HepG2 (cell line): ENCODE measurements around the gene YWHAB. TPM values are rescaled to one million over a fixed set of nuclear protein-coding genes. Genes with fewer than 3 reads are reported as not detected.

Source experiments
- ATAC-seq: fragments of 200-7000 bp; cut with Tn5 transposase; 3 replicates; pipeline ENCODE4 v1.9.1; 2020; ENCODE audit warnings: mild to moderate bottlenecking, moderate library complexity
- BruUV-seq: library from RNA; stranded (reverse); fragments of 400-500 nt; replicated peaks from 2 replicates; lab custom pipeline; 2021; lab: Mats Ljungman, UMichigan
- CTCF ChIA-PET: fragments of 300-600 bp; formaldehyde crosslinking; extraction: SDS; loops from one replicate; lab custom pipeline; 2021; ENCODE audit warnings: low total read pairs, inconsistent platforms, low intra/inter-chr PET ratio; lab: Yijun Ruan, JAX
- POLR2A ChIA-PET: fragments of 350-600 bp; sonication (Branson Sonifier 250); formaldehyde crosslinking; loops from one replicate; lab custom pipeline; 2020; ENCODE audit warnings: antibody characterized with exemption, inconsistent platforms; lab: Yijun Ruan, JAX
- DNase-seq: peaks from one replicate; pipeline ENCODE4 v3.0.0-alpha.2; 2015; ENCODE audit warnings: low spot score
- FAIRE-seq: peaks from 3 replicates; lab custom pipeline; 2011; peaks lifted over from hg19 to GRCh38; lab: Jason Lieb, UNC
- H2AFZ ChIP-seq: one replicate; pipeline ENCODE4 v1.6.1; 2011; ENCODE audit warnings: low read length, inconsistent platforms
- H3K27ac ChIP-seq: fragments of 300-600 bp; 3 replicates; pipeline ENCODE4 v1.8.0; 2011; ENCODE audit warnings: mixed run types, mild to moderate bottlenecking, mixed read lengths, low read length, inconsistent platforms; ENCODE audit not compliant: insufficient read depth; ENCODE audit errors: extremely low read length
- H3K27me3 ChIP-seq, 2 experiments: fragments of 200-600 bp in 1 of 2; 2 replicates in 1 of 2; 3 replicates in 1 of 2; pipeline versions ENCODE4 v1.6.0 to v1.8.0; 2011; ENCODE audit warnings: low read length in 2 of 2, mild to moderate bottlenecking in 2 of 2, moderate library complexity in 2 of 2, inconsistent platforms in 1 of 2; ENCODE audit not compliant: insufficient read depth in 2 of 2, control insufficient read depth in 1 of 2
- H3K36me3 ChIP-seq, 2 experiments: fragments of 200-600 bp in 1 of 2; replicated peaks in 1 of 2; 2 replicates in 1 of 2; 3 replicates in 1 of 2; pipeline versions ENCODE4 v1.5.1 to v1.8.0; 2011; ENCODE audit warnings: low read length in 2 of 2, inconsistent platforms in 1 of 2; ENCODE audit not compliant: insufficient read depth in 2 of 2, control insufficient read depth in 1 of 2
- H3K4me1 ChIP-seq: 2 replicates; pipeline ENCODE4 v1.5.1; 2012; ENCODE audit warnings: low read length, inconsistent platforms; ENCODE audit not compliant: insufficient read depth
- H3K4me2 ChIP-seq: 2 replicates; pipeline ENCODE4 v1.6.0; 2011; ENCODE audit warnings: low read depth, low read length, inconsistent platforms
- H3K4me3 ChIP-seq, 3 experiments: fragments of 200-600 bp in 1 of 3; sonication (generic), shearing (Covaris generic) in 1 of 3; replicated peaks in 1 of 3; 2 replicates each; pipeline ENCODE4 v1.5.1; 2011 to 2016; ENCODE audit warnings: low read length in 3 of 3, inconsistent platforms in 2 of 3, low read depth in 2 of 3, mild to moderate bottlenecking in 2 of 3, control low read depth in 1 of 3, mixed read lengths in 1 of 3; ENCODE audit not compliant: insufficient read depth in 1 of 3
- H3K79me2 ChIP-seq: one replicate; pipeline ENCODE4 v1.6.1; 2011; ENCODE audit warnings: low read length, inconsistent platforms; ENCODE audit not compliant: insufficient read depth
- H3K9ac ChIP-seq: 2 replicates; pipeline ENCODE4 v1.6.0; 2011; ENCODE audit warnings: mild to moderate bottlenecking, low read depth, low read length, inconsistent platforms; ENCODE audit not compliant: insufficient read depth
- H3K9me3 ChIP-seq: 2 replicates; pipeline ENCODE4 v1.5.1; 2012; ENCODE audit warnings: mild to moderate bottlenecking, low read length
- H4K20me1 ChIP-seq: 2 replicates; pipeline ENCODE4 v1.6.0; 2011; ENCODE audit warnings: inconsistent platforms, mild to moderate bottlenecking, low read length, moderate library complexity; ENCODE audit not compliant: insufficient read depth
- ETV5 ChIP-seq: IDR thresholded peaks from 2 replicates; pipeline ENCODE4 v1.6.1; 2018; ENCODE audit warnings: missing biosample characterization, missing genetic modification reagents, inconsistent platforms, borderline replicate concordance
- HES4 ChIP-seq: sonication (generic); formaldehyde crosslinking; IDR thresholded peaks from 2 replicates; pipeline ENCODE4 v1.9.0; 2021; ENCODE audit warnings: mild to moderate bottlenecking, missing genetic modification reagents, borderline replicate concordance
- IKZF4 ChIP-seq: sonication (generic); formaldehyde crosslinking; IDR thresholded peaks from 2 replicates; pipeline ENCODE4 v1.5.1; 2020; ENCODE audit warnings: borderline replicate concordance, mild to moderate bottlenecking, low read depth, missing genetic modification reagents; ENCODE audit errors: not compliant biosample characterization
- IRX3 ChIP-seq: sonication (generic); formaldehyde crosslinking; IDR thresholded peaks from 2 replicates; pipeline ENCODE4 v1.8.1; 2023; ENCODE audit warnings: mild to moderate bottlenecking, low read depth, missing genetic modification reagents, borderline replicate concordance
- POLR2A ChIP-seq, 2 experiments: IDR thresholded peaks; 2 replicates each; pipeline ENCODE4 v1.6.1; 2011; ENCODE audit warnings: low read depth in 2 of 2, low read length in 2 of 2, mild to moderate bottlenecking in 1 of 2, moderate library complexity in 1 of 2; ENCODE audit not compliant: insufficient read depth in 1 of 2
- POLR2G ChIP-seq: fragments of 200-400 bp; formaldehyde crosslinking; IDR thresholded peaks from 2 replicates; pipeline ENCODE4 v1.6.1; 2018; ENCODE audit warnings: mild to moderate bottlenecking, low read depth, low read length, moderate library complexity
- RBFOX2 ChIP-seq: fragments of 200-400 bp; formaldehyde crosslinking; IDR thresholded peaks from 2 replicates; pipeline ENCODE4 v1.6.1; 2017; ENCODE audit warnings: low read depth, mild to moderate bottlenecking, low read length
- RBM22 ChIP-seq: fragments of 200-400 bp; formaldehyde crosslinking; optimal IDR thresholded peaks from 2 replicates; pipeline ENCODE3; 2017; ENCODE audit warnings: mild to moderate bottlenecking, low read length, moderate library complexity
- RCOR2 ChIP-seq: IDR thresholded peaks from 2 replicates; pipeline ENCODE4 v1.6.1; 2016; ENCODE audit warnings: missing biosample characterization, missing genetic modification reagents
- SP140L ChIP-seq: sonication (generic); formaldehyde crosslinking; IDR thresholded peaks from 2 replicates; pipeline ENCODE4 v1.4.0; 2020; ENCODE audit warnings: missing genetic modification reagents, borderline replicate concordance
- SRSF1 ChIP-seq: fragments of 200-400 bp; formaldehyde crosslinking; optimal IDR thresholded peaks from 2 replicates; pipeline ENCODE3; 2017; ENCODE audit warnings: mild to moderate bottlenecking, low read depth, low read length, moderate library complexity
- TAF15 ChIP-seq: fragments of 200-400 bp; formaldehyde crosslinking; IDR thresholded peaks from one replicate; pipeline ENCODE4 v1.6.1; 2018; ENCODE audit warnings: mild to moderate bottlenecking, low read depth, low read length; ENCODE audit not compliant: poor library complexity, severe bottlenecking
- TEAD3 ChIP-seq: optimal IDR thresholded peaks from 2 replicates; pipeline ENCODE3; 2016; ENCODE audit warnings: borderline replicate concordance
- ZNF274 ChIP-seq: sonication (generic); formaldehyde crosslinking; IDR thresholded peaks from 2 replicates; pipeline ENCODE4 v1.5.1; 2020; ENCODE audit warnings: mild to moderate bottlenecking, missing genetic modification reagents
- ZNF749 ChIP-seq: sonication (generic); formaldehyde crosslinking; IDR thresholded peaks from 2 replicates; pipeline ENCODE4 v1.8.0; 2022; ENCODE audit warnings: mild to moderate bottlenecking, missing genetic modification reagents, moderate library complexity, borderline replicate concordance
- WGBS: methylation state at CpG from one replicate; pipeline ENCODE4 v1.1.6; 2017; ENCODE audit warnings: low lambda C conversion rate; 5-methylcytosine and 5-hydroxymethylcytosine counted together
- in situ Hi-C: cut with HindIII; loops from 2 replicates; pipeline ENCODE4 v1.10.0; 2017; ENCODE audit warnings: low pct_unique_long_range_greater_than_20kb; ENCODE audit not compliant: extremely low pct_ligation_motif_present
- intact Hi-C: fragments of 100-400 bp; cut with micrococcal nuclease; formaldehyde crosslinking; loops from one replicate; pipeline ENCODE4 v1.10.0; 2022; ENCODE audit not compliant: unreplicated experiment
- polyA plus RNA-seq, 8 experiments: library from polyadenylated mRNA; depleted of rRNA in 3 of 8; stranded (reverse) in 7 of 8; unstranded in 1 of 8; fragments of >200 nt; fragmentation: Illumina TruSeq in 4 of 8; extraction: Trizol in 4 of 8; gene quantifications; 2 replicates each; pipeline versions ENCODE4 v1.2.1 to v1.2.3, GENCODE V29; 2011 to 2016; ENCODE audit warnings: low read depth in 4 of 8, missing spikeins in 1 of 8, mixed read lengths in 1 of 8; ENCODE audit not compliant: insufficient read depth in 1 of 8
- total RNA-seq, 5 experiments: library from RNA; depleted of rRNA; stranded (reverse); fragments of >200 nt; fragmentation: Illumina TruSeq; extraction: Trizol; gene quantifications; 2 replicates each; pipeline ENCODE4 v1.2.3, GENCODE V29; 2016; ENCODE audit warnings: low read depth in 1 of 5
- TF ChIP-seq, protein P1 (sequence below): conservative IDR thresholded peaks from 2 replicates; pipeline ENCODE4 v1.6.1; 2018; ENCODE audit warnings: missing genetic modification reagents

The YWHAB gene
- total and polyA plus RNA-seq, 2 of the 13 experiments (the other 11 are each of a cell fraction or from before 2014, with no cell fraction given) = 77.2 to 121 TPM

DNA sequence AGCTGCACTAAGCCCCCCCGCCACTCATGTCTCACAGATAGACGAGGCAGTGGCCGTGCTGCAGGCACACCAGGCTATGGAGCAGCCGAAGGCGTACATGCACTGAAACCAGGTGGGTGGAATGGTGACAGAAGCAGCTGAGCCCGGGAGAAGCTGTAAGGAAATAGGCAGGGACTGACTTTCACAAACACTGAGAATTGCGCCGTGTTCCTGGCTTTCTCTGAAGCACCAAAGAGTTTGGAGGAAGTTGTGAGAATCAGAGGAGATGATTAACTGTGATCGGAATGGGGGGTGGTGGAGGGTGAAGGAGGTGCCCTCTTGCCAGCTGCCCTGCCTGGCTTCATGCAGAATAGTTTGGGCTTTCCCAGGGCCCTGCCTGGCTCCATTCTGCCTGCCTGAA, 53.1 kb downstream of the YWHAB start:
- Histone ChIP-seq H3K9ac (no peak overlapping the region), H3K4me2 (no peak overlapping the region), H3K79me2 (no peaks in the 10 kb centered on the region), H3K36me3 (peaks cover 51 to 90% of the 10 kb centered on the region in 2 experiments), H3K9me3 (no peaks in the 10 kb centered on the region), H4K20me1 (no peaks in the 10 kb centered on the region), H2AFZ (no peak overlapping the region), H3K4me3 (no peak overlapping the region), H3K4me1 (peaks cover 10% of the 10 kb centered on the region), H3K27me3 (no peaks in the 10 kb centered on the region), H3K27ac (no peak overlapping the region)
- ChIA-PET POLR2A (interaction anchor here (1.2 kb wide), 1 partner anchor 11 kb away, joined by 3 read pairs; no protein-coding TSS in a partner anchor), CTCF (no interaction called here)
- 97% methylated on average over 9 of the region's 9 CpGs for WGBS
- DNase-seq (no peak), FAIRE-seq (no peak), ATAC-seq (no peak)
- in situ Hi-C loops (no loop called here), intact Hi-C loops (no loop called here)
- BruUV-seq = no TSS peak
- 0 out of 2 replicates have a peak, but pooled peaks have one; percentile 26 for TF ChIP-seq ZNF274 (CRISPR knock-in tag)
- TF ChIP-seq ZNF749 (CRISPR knock-in tag) = no peak
- TF ChIP-seq SP140L (CRISPR knock-in tag) = no peak

GRCh38 chr20:44941120-44941691, 55.7 kb downstream of the YWHAB start:
- 98% methylated on average over 7 of the region's 7 CpGs for WGBS
- ATAC-seq = no peak

More at GRCh38 chr20:44941120-44941691, 55.7 kb downstream of the YWHAB start:
- Histone ChIP-seq H3K36me3 (peaks cover 54 to 92% of the 10 kb centered on the region in 2 experiments), H3K27ac (no peak overlapping the region), H3K9me3 (no peaks in the 10 kb centered on the region), H3K79me2 (no peaks in the 10 kb centered on the region), H3K4me3 (no peak overlapping the region), H3K9ac (no peak overlapping the region), H3K4me1 (peaks cover 10% of the 10 kb centered on the region), H2AFZ (no peak overlapping the region), H4K20me1 (no peaks in the 10 kb centered on the region), H3K4me2 (no peak overlapping the region), H3K27me3 (no peaks in the 10 kb centered on the region)
- ChIA-PET CTCF (no interaction called here), POLR2A (interaction anchor here (0.8 to 4.0 kb wide), 6 partner anchors 11 to 171 kb away, joined by 3 to 24 read pairs (median 7); partner anchors contain the start of genes PABPC1L and TOMM34)
- FAIRE-seq = no peak
- no peak for DNase-seq
- in situ Hi-C loops (no loop called here), intact Hi-C loops (no loop called here)
- TF ChIP-seq RCOR2 (CRISPR knock-in tag) = no peak
- TF ChIP-seq POLR2G = 0 out of 2 replicates have a peak, but pooled peaks have one; percentile 35
- TF ChIP-seq TAF15 = no peak
- TF ChIP-seq, protein P1, sequence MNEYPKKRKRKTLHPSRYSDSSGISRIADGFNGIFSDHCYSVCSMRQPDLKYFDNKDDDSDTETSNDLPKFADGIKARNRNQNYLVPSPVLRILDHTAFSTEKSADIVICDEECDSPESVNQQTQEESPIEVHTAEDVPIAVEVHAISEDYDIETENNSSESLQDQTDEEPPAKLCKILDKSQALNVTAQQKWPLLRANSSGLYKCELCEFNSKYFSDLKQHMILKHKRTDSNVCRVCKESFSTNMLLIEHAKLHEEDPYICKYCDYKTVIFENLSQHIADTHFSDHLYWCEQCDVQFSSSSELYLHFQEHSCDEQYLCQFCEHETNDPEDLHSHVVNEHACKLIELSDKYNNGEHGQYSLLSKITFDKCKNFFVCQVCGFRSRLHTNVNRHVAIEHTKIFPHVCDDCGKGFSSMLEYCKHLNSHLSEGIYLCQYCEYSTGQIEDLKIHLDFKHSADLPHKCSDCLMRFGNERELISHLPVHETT (CRISPR knock-in tag) = no peak
- no peak for TF ChIP-seq ETV5 (CRISPR knock-in tag)
- peak; percentile 9 for TF ChIP-seq TEAD3 (CRISPR knock-in tag)
- TF ChIP-seq RBM22 = peak; percentile 62
- TF ChIP-seq SRSF1 = no peak
- peak in 1 of 2 experiments; percentile 25; a peak in 1 of 4 replicates for TF ChIP-seq POLR2A (IDR thresholded peaks at IDR 0.05; ENCODE audit: insufficient read depth in 1 of 2, low read depth in 2 of 2, low read length in 2 of 2)
- 0 out of 2 replicates have a peak, but pooled peaks have one; percentile 34 for TF ChIP-seq IRX3 (CRISPR knock-in tag)
- TF ChIP-seq HES4 (CRISPR knock-in tag) = 0 out of 2 replicates have a peak, but pooled peaks have one; percentile 32
- peak; percentile 26; the same call in 1 of the 2 replicates for TF ChIP-seq RBFOX2
- TF ChIP-seq IKZF4 (CRISPR knock-in tag) = no peak
- no TSS peak for BruUV-seq
